HTERT RPE-1 (cell line): ENCODE measurements around the gene PDE4DIP.
"Not testable (repeated sequence)": the region's sequence is repeated elsewhere in the genome, so short reads cannot be mapped to it uniquely, and the experiment has no call there.

Experiments used
- in situ Hi-C: fragments of 300-500 bp; cut with MboI; formaldehyde crosslinking; loops from 4 replicates; pipeline ENCODE4 v1.14.3; 2020; ENCODE audit warnings: low sequenced_read_pairs

PDE4DIP gene

DNA sequence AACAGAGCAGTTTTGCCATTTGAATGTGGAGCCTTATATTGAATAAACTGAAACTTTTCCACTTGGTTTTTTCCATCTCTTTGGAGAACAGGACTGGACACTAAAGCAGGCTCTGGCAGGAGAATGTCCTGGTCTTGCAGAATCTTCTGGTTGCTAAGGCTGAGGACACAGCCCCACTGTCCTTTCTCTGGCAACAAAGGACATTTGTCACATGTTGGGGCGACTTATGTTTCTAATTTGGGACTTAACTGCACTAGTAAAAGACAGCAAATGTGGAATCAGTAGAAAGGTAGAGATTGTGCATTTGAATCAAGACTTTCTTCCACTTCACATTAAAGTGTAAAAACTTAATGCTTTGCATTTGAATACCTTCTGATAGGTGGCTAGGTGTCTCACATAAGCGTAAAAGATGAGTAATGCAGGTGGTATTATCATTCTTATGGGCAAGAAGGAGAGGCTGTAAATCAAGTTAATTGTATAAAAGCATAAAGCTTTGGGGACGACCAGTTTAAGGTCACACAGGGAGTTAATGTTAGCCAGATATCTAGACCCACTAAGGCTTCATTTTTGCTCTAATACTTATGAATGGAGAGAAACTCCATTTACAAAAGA is 74.7 kb downstream of the PDE4DIP start:
- in situ Hi-C loops, result not testable (repeated sequence)

DNA sequence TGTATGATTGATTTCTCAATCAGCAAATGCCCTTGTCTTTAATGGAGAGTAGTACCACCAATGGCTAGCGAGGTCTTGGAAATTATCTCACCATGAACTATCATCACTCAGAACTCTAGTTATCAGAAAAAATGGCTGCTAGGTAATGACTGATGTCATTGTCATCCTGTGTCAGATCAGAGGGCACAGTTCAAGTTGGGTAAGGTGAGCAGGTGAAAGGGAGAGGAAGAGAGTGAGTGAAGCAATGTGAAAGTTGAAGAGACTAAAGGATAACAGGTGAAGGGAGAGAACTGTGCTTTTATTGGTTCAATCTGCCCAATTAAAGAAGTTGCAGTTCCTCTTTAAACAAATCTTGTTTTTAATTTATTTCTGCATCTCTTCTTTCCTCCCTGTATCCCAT is 76.8 kb downstream of the PDE4DIP start:
- in situ Hi-C loops, result not testable (repeated sequence)

DNA sequence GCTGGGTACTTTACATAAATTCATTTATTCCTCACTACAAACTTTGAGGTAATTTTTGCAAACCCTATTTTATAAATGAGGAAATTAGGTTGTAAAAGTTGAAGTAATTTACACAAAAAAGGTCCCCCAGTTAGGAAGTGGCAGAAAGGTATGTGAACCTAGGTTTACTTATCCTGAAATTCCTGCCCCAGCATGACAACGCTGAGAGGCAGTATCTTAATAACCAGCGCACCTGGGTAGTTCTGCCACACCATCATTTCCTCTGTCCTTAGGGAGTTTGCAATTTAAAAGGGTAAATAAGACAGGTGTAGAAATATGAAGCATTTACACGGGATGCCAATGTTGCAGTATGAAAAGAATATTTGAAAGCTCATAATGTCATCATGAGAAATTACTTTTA is 79.6 kb downstream of the PDE4DIP start:
- in situ Hi-C loops, result not testable (repeated sequence)

DNA sequence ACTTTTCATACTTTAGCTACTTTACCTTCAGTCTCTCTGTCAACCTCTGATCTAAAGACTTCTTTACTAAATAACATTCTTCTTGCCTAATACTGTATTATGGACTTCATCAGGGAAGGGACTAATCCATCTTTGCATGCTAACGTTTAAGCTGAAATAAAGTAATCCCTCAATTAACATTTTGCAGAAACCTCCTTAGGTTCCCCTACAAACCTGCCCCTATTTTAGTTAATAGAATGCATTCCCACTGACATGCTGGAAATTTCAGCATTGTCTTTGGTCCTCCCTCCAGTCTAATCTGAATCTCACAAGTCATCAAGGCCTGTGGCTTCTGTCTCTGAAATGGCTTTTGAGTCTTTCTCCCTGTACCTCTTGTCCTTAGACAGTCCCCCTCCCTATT is 83.4 kb downstream of the PDE4DIP start:
- in situ Hi-C loops, result not testable (repeated sequence)

DNA sequence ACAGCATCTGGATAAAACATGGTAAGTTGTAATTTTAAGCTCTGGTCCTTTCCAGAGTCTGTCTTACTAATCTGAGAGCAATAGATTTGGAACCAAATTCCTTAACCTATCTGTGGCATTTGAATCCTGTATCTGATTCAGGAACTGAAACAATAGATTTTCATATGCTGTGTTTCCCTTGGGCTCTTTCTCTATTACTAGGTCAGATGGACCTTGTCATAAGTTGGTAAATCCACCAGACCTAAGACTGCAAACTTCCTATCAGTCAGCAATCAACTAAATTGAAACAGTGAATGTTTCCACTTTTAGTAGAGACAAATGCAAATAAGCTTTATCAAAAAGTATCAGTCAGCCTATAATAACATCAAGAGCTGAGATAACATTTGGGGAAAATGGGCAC is 85.0 kb downstream of the PDE4DIP start:
- in situ Hi-C loops, result not testable (repeated sequence)

DNA sequence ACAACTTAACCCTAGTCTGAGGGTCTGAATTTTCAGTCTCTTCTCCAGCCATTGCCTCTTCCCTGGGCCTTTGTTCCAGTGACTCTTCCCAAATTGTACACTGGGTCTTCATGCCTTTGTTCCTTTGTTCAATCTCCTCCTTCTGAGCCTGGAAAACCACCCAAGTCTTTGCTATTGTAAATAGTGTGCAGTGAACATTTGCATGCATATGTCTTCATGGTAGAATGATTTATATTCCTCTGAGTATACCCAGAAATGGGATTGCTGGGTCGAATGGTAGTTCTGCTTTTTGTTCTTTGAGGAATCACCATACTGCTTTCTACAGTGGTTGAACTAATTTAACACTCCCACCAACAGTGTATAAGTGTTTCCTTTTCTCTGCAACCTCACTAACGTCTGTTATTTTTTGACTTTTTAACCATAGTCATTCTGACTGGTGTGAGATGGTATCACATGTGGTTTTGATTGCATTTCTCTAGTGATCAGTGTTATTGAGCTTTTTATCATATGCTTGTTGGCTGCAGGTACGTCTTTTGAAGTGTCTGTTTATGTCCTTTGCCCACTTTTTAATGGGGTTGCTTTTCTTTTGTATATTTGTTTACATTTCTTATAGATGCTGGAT is 91.3 kb downstream of the PDE4DIP start:
- in situ Hi-C loops, result not testable (repeated sequence)

DNA sequence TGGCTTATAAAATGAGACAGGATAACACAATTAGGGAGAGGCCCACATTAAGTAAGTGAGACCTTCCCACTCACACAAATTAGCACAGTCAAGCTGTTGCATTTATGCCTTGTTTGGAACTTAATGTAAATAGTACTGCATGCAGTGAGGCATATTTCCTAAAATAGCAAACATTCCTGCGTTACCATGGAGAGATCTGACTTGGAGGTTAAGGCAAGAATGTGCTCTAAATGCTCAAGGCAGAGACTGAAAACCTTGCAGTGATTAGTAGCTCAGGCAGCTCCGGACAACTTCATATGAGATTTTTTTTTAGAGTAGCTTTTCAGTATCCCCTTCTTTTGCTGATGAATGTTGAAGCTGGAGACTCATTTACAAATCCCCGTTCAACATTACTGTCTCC is 98.7 kb downstream of the PDE4DIP start:
- in situ Hi-C loops, result not testable (repeated sequence)

DNA sequence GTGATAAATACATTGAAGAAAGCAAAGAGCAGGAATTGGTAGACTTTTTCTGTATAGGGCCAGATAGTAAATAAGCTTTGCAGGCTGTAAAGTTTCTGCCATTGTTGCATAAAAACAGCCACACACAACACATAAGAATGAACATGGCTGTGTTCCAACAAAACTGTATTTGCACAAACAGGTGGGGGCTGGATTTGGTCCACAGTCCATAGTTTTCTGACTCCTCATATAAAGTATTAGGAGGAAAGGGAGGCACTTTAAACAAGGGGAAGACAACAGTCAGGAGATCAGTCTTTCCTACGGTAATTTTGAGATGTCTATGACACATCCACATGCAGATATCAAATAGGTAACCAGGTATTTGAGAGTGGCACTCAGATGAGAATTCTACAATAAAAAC is 100.9 kb downstream of the PDE4DIP start:
- in situ Hi-C loops, result not testable (repeated sequence)

DNA sequence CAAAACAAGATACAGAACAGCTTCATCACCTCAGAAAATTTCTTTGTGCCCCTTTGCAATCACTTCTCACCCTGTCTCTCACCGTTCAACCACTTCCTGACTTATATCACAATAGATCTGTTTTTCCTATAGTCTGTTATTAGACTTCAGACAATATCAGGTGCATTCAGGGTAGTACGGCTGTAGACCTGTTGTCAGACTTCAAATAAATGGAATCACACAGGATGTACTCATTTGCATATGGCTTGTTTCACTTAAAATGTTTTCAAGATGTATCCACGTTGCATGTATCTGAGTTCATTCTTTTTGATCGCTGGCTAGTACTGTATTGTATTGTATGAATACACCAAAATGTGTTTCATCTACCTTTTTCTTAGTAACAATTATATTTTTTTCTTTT is 104.5 kb downstream of the PDE4DIP start:
- in situ Hi-C loops, result not testable (repeated sequence)

DNA sequence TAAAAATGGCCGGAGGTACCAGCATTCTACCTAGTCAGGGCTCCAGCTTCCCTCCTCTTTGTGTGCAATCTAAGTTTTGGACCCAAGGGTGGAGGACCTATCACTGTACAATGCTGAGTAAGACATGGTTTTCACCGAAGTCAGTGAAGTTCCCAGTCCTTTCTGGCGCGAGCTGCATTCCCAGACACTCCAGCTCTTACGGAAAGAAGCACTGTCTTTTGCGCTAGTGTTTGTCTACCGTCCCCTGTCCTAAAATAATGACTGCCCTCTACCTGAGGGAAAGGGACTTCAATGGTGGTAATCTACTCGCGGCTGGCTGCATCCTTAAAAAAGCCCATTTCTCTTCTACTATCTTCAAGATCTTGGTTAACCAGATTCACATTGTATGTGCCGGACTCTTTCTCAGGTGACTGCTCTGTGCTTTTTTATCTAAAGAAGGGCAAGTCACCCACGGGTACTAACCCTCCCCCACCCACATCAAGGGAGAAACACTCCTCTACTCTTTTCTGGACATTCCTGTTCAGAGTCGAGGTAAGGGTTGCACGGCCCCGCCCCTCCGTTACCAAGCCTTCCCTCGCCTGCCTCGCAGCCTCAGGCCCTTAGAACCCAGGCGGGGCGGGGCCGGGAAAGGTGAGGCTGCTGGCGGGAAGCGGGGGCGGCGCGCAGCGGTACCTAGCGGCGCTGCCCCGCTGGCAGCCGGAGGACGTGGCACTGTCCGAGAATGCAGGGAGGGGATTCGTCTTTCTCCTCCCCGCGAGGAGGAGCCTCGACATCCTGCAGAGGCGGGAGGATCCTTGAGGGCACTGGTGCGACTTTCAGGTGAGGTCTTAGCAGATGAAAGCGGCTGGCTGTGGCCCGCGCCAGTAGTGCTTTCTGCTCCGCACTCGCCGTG is 107.4 kb downstream of the PDE4DIP start:
- in situ Hi-C loops, result not testable (repeated sequence)

DNA sequence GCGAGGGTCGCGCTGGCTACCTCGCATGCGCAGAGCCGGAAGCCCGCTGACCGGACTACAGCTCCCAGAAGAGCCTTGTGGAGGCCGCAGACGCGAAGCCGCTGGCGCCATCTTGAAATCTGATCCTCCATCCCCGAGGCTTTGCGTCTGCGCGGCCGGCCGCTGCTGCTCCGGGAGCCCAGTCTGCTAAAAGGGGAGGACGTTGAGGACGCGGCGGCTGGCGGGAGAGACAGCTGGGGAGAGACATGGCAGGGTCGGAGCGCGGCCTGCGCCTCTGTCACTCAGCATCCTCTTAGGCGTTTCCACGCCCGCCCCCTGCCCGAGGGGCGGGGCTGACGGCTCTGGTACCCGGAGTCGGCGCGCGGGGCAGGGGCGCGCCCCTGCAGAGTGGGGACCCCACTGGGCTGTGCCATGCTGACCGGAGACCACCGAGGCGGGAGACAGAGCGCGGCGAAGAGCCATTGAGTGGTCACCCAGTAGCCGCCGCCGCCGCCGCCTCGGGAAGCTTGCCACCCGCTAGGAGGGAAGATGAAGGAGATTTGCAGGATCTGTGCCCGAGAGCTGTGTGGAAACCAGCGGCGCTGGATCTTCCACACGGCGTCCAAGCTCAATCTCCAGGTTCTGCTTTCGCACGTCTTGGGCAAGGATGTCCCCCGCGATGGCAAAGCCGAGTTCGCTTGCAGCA is 108.2 kb downstream of the PDE4DIP start:
- in situ Hi-C loops, result not testable (repeated sequence)

DNA sequence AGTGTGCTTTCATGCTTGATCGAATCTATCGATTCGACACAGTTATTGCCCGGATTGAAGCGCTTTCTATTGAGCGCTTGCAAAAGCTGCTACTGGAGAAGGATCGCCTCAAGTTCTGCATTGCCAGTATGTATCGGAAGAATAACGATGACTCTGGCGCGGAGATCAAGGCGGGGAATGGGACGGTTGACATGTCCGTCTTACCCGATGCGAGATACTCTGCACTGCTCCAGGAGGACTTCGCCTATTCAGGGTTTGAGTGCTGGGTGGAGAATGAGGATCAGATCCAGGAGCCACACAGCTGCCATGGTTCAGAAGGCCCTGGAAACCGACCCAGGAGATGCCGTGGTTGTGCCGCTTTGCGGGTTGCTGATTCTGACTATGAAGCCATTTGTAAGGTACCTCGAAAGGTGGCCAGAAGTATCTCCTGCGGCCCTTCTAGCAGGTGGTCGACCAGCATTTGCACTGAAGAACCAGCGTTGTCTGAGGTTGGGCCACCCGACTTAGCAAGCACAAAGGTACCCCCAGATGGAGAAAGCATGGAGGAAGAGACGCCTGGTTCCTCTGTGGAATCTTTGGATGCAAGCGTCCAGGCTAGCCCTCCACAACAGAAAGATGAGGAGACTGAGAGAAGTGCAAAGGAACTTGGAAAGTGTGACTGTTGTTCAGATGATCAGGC is 108.8 kb downstream of the PDE4DIP start:
- in situ Hi-C loops, result not testable (repeated sequence)

DNA sequence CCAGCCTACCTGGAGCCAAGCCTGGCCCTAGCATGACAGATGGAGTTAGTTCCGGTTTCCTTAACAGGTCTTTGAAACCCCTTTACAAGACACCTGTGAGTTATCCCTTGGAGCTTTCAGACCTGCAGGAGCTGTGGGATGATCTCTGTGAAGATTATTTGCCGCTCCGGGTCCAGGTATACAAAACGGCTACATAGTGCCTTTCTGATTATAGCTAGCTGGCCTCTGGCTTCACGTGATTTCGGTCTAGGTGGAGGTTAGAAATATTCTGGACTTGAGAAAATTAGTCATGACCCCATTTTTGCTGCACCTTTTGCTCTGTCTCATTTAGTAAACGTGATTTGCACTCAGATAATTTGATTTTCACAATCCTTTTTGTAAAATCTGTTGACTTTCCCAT is 109.5 kb downstream of the PDE4DIP start:
- in situ Hi-C loops, result not testable (repeated sequence)

DNA sequence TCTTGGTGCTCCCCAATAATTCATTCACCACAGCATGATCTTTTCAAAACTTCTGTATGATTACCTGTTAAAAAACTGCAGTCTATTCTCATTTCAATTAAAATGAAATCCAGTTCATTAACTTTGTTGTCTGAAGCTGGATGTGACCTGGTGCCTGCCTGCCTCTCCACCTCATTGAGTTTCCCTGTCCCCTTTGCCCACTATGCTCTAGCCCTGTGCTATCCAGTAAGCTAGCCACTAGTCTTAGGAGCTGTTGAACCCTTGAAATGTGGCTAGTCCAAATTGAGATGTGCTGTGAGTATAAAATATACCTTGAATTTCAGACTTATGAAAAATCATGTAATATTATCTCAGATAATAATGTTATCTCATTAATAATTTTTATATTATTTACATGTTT is 114.1 kb downstream of the PDE4DIP start:
- in situ Hi-C loops, result not testable (repeated sequence)

DNA sequence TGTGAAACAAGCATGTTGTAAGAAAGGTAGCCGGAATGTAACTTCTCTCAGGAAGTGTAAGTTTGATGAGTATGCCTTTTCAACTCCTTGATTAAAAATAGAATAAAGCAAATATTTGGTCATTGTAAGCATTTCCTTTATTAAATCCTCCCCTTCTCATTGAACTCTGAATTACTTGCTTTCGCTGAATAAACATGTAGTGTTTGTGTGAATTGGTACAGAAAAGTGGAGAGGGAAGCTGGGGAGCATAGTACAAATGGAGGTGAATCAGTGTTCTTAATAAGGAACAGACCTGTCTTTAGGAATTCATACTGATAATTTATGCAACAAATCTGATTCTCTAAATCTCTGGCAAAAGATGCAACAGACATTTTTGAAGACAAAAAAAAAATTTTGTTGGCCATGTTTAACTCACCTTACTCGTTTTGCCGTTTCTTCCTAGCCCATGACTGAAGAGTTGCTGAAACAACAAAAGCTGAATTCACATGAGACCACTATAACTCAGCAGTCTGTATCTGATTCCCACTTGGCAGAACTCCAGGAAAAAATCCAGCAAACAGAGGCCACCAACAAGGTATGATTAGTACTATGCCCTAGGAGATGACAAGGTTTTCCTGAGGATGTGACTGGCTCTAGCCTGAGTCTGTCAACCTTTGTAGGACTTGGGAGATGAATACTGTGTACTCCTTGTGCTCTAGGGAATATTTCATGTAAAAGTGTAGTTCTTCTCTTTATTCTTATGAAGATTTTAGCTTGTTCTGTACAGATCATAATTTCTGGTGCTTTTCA is 116.2 kb downstream of the PDE4DIP start:
- in situ Hi-C loops, result not testable (repeated sequence)

DNA sequence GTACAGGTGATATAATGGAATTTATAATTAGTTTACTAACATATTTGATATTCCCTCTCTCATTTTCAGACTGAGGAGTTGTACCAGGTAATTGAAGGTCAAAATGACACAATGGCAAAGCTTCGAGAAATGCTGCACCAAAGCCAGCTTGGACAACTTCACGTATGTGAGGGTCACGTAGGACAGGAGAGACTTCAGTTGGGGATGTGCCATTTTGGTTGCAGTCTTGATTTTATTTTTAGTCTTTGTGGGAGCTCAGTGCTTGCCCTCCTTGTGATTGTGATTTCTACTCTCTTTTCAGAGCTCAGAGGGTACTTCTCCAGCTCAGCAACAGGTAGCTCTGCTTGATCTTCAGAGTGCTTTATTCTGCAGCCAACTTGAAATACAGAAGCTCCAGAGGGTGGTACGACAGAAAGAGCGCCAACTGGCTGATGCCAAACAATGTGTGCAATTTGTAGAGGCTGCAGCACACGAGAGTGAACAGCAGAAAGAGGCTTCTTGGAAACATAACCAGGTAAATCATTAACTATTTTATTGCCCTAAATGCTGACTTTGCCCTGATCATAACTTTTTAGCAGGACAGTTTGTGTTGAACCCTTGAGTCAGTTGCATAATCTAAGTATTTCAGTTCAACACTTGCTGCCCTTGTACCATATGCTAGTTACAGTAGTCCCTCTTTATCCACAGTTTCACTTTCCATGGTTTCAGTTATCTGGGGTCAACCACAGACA is 118.1 kb downstream of the PDE4DIP start:
- in situ Hi-C loops, result not testable (repeated sequence)

DNA sequence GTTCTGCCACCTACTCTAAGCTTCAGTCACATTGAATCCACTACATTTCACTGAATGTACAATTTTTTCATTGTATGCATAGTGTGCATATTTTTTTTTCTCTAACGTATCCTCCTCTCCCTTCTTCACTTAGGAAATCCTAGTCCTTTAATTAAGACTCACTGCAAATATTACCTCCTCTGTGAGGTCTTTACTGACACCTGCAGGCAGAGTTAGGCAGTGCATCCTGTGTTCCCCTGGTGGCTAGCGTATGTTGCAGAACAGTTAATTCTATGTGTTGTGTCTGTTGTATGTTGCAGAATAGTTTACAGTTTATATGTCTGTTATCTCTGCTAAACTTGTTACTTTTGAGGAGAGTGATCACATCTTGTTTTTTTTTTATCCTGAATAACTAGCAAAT is 121.9 kb downstream of the PDE4DIP start:
- in situ Hi-C loops, result not testable (repeated sequence)

DNA sequence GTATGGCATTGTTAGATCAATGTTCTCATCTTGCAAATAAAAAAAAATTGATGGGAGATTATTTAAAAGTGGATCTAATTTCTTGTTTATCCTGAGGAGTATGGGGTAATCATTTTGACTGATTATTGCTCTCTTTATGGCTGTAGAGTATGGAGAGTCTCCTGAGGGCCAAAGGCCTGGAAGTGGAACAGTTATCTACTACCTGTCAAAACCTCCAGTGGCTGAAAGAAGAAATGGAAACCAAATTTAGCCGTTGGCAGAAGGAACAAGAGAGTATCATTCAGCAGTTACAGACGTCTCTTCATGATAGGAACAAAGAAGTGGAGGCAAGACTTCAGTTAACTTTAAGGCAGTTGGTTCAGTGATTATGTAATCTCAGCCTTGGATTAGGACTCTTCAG is 123.4 kb downstream of the PDE4DIP start:
- in situ Hi-C loops, result not testable (repeated sequence)

DNA sequence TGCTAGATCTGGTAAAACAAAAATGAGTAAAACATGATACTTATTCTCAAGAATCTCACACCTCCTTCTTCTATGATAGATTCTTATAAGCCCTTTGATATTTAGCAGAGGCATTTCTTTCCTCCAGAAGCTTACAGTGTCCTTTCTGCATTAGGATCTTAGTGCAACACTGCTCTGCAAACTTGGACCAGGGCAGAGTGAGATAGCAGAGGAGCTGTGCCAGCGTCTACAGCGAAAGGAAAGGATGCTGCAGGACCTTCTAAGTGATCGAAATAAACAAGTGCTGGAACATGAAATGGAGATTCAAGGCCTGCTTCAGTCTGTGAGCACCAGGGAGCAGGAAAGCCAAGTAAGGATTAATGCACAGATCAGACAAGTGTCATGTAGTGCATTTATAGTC is 124.5 kb downstream of the PDE4DIP start:
- in situ Hi-C loops, result not testable (repeated sequence)
